Liver (tissue), 3 donors: ENCODE measurements around the gene SLC25A10.

Source experiments
- EGR1 ChIP-seq, 2 donors: IDR thresholded peaks; 2 replicates each; pipeline ENCODE4 v1.6.1; 2016 to 2018; ENCODE audit warnings: antibody characterized with exemption in 2 of 2, low read depth in 2 of 2
- FOXA1 ChIP-seq: IDR thresholded peaks from 2 replicates; pipeline ENCODE4 v1.6.1; 2016; ENCODE audit warnings: antibody characterized with exemption
- FOXA2 ChIP-seq: IDR thresholded peaks from 2 replicates; pipeline ENCODE4 v1.6.1; 2016; ENCODE audit warnings: antibody characterized with exemption
- GABPA ChIP-seq, 2 donors: IDR thresholded peaks in 1 of 2; conservative IDR thresholded peaks in 1 of 2; 2 replicates each; pipeline ENCODE4 v1.6.1; 2016; ENCODE audit warnings: antibody characterized with exemption in 2 of 2, mild to moderate bottlenecking in 1 of 2, moderate library complexity in 1 of 2
- HNF4A ChIP-seq, 2 donors: conservative IDR thresholded peaks; 2 replicates each; pipeline ENCODE4 v1.6.1; 2016; ENCODE audit warnings: antibody characterized with exemption in 2 of 2, mild to moderate bottlenecking in 2 of 2
- HNF4G ChIP-seq: IDR thresholded peaks from 2 replicates; pipeline ENCODE4 v1.6.1; 2016; ENCODE audit warnings: antibody characterized with exemption
- JUND ChIP-seq, 2 donors: IDR thresholded peaks; 2 replicates each; pipeline ENCODE4 v1.6.1; 2016; ENCODE audit warnings: antibody characterized with exemption in 2 of 2
- RAD21 ChIP-seq, 2 donors: IDR thresholded peaks; 2 replicates each; pipeline ENCODE4 v1.6.1; 2016; ENCODE audit warnings: antibody characterized with exemption in 2 of 2, mild to moderate bottlenecking in 2 of 2
- REST ChIP-seq: IDR thresholded peaks from 2 replicates; pipeline ENCODE4 v1.6.1; 2016; ENCODE audit warnings: antibody characterized with exemption, mild to moderate bottlenecking
- RXRA ChIP-seq, 2 donors: IDR thresholded peaks; 2 replicates each; pipeline ENCODE4 v1.6.1; 2017 to 2018; ENCODE audit warnings: antibody characterized with exemption in 2 of 2, mild to moderate bottlenecking in 1 of 2
- TAF1 ChIP-seq: conservative IDR thresholded peaks from 2 replicates; pipeline ENCODE4 v1.6.1; 2016; ENCODE audit warnings: antibody characterized with exemption, mild to moderate bottlenecking
- TF ChIP-seq, protein P1 (sequence below): fragments of 150-350 bp; IDR thresholded peaks from 2 replicates; pipeline ENCODE4 v1.5.1; 2017; ENCODE audit warnings: improper control_type of control experiment, low read depth, low read length; ENCODE audit not compliant: missing input control
- TF ChIP-seq, protein P2 (sequence below): IDR thresholded peaks from 2 replicates; pipeline ENCODE4 v1.6.1; 2016; ENCODE audit warnings: antibody characterized with exemption
- TF ChIP-seq, protein P3 (sequence below): IDR thresholded peaks from 2 replicates; pipeline ENCODE4 v1.6.1; 2016; ENCODE audit warnings: antibody characterized with exemption
- donor health status: healthy.
- donor health status: healthy.

GRCh38 chr17:81713556-81714411, 1.7 kb downstream of the SLC25A10 start:
- TF ChIP-seq, protein P1, sequence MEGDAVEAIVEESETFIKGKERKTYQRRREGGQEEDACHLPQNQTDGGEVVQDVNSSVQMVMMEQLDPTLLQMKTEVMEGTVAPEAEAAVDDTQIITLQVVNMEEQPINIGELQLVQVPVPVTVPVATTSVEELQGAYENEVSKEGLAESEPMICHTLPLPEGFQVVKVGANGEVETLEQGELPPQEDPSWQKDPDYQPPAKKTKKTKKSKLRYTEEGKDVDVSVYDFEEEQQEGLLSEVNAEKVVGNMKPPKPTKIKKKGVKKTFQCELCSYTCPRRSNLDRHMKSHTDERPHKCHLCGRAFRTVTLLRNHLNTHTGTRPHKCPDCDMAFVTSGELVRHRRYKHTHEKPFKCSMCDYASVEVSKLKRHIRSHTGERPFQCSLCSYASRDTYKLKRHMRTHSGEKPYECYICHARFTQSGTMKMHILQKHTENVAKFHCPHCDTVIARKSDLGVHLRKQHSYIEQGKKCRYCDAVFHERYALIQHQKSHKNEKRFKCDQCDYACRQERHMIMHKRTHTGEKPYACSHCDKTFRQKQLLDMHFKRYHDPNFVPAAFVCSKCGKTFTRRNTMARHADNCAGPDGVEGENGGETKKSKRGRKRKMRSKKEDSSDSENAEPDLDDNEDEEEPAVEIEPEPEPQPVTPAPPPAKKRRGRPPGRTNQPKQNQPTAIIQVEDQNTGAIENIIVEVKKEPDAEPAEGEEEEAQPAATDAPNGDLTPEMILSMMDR: no peak
- TF ChIP-seq HNF4G (no peak), TAF1 (no peak), RXRA (IDR thresholded peaks at IDR 0.05) (peak; percentile 50 to 76), GABPA (IDR thresholded peaks at IDR 0.05 in 1 of 2, conservative IDR thresholded peaks at IDR 0.05 in 1 of 2) (peak in 1 of 2 donors; percentile 36), FOXA2 (peak; percentile 8), RAD21 (IDR thresholded peaks at IDR 0.05) (peak in 1 of 2 donors; percentile 25), EGR1 (IDR thresholded peaks at IDR 0.05; ENCODE audit: low read depth in 2 of 2) (no peak), REST (peak; percentile 74), JUND (IDR thresholded peaks at IDR 0.05) (no peak), FOXA1 (no peak), HNF4A (conservative IDR thresholded peaks at IDR 0.05) (peak; percentile 75 to 82)
- TF ChIP-seq, protein P2, sequence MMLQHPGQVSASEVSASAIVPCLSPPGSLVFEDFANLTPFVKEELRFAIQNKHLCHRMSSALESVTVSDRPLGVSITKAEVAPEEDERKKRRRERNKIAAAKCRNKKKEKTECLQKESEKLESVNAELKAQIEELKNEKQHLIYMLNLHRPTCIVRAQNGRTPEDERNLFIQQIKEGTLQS: no peak
- TF ChIP-seq, protein P3, sequence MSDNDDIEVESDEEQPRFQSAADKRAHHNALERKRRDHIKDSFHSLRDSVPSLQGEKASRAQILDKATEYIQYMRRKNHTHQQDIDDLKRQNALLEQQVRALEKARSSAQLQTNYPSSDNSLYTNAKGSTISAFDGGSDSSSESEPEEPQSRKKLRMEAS: peak; percentile 88
